Fibroblast of skin of scalp (primary cell): Measurements from ENCODE around the gene URM1.

Source experiments
- DNase-seq: peaks from one replicate; pipeline ENCODE4 v3.0.0-alpha.2; 2013

URM1 gene

GRCh38 chr9:128435611-128436010 is 64.4 kb downstream of the URM1 start:
- no peak for DNase-seq

- DNase-seq = peak; percentile 81
These were observed 67.4 kb downstream of the URM1 start for GRCh38 chr9:128438343-128439109.

GRCh38 chr9:128439273-128439672 is 68.1 kb downstream of the URM1 start:
- DNase-seq = no peak
